ENCODE results near the gene SSBP4.

Gene SSBP4

GRCh38 chr19:18440936-18441803 lies 22.0 kb downstream of the SSBP4 start:
- Mint-ChIP-seq H3K36me3 (peaks cover 6% of the 10 kb centered on the region), H3K4me3 (no peak overlapping the region), H3K27ac (no peak overlapping the region), H3K4me1 (peaks cover 27% of the 10 kb centered on the region), H3K9me3 (no peaks in the 10 kb centered on the region), H3K27me3 (no peaks in the 10 kb centered on the region)

- Mint-ChIP-seq H3K4me3 (peak overlapping the region; percentile 60), H3K27me3 (no peaks in the 10 kb centered on the region), H3K4me1 (peaks cover 23% of the 10 kb centered on the region), H3K27ac (peak overlapping the region; percentile 88), H3K9me3 (no peaks in the 10 kb centered on the region), H3K36me3 (peaks cover 6% of the 10 kb centered on the region)
Measured at GRCh38 chr19:18441804-18442788, 22.9 kb downstream of the SSBP4 start.

GRCh38 chr19:18442941-18443340 lies 23.7 kb downstream of the SSBP4 start:
- H3K4me3 Mint-ChIP-seq, result no peak overlapping the region
- H3K4me1 Mint-ChIP-seq, result peaks cover 23% of the 10 kb centered on the region

GRCh38 chr19:18443406-18443805 lies 24.2 kb downstream of the SSBP4 start:
- H3K4me3 Mint-ChIP-seq, result no peak overlapping the region
- H3K9me3 Mint-ChIP-seq, result no peaks in the 10 kb centered on the region
- H3K36me3 Mint-ChIP-seq, result peaks cover 9% of the 10 kb centered on the region
- peak overlapping the region; percentile 51 for H3K27ac Mint-ChIP-seq
- H3K4me1 Mint-ChIP-seq, result peaks cover 23% of the 10 kb centered on the region
- H3K27me3 Mint-ChIP-seq, result no peaks in the 10 kb centered on the region

More at GRCh38 chr19:18442941-18443340, 23.7 kb downstream of the SSBP4 start:
- H3K9me3 Mint-ChIP-seq, result no peaks in the 10 kb centered on the region
- no peaks in the 10 kb centered on the region for H3K27me3 Mint-ChIP-seq
- H3K27ac Mint-ChIP-seq, result peak overlapping the region; percentile 88
- H3K36me3 Mint-ChIP-seq, result peaks cover 6% of the 10 kb centered on the region

GRCh38 chr19:18443831-18444230 lies 24.6 kb downstream of the SSBP4 start:
- Mint-ChIP-seq H3K4me1 (peaks cover 23% of the 10 kb centered on the region), H3K27me3 (no peaks in the 10 kb centered on the region), H3K36me3 (peaks cover 11% of the 10 kb centered on the region), H3K27ac (no peak overlapping the region), H3K9me3 (no peaks in the 10 kb centered on the region), H3K4me3 (no peak overlapping the region)

- H3K27me3 Mint-ChIP-seq, result no peaks in the 10 kb centered on the region
- no peaks in the 10 kb centered on the region for H3K9me3 Mint-ChIP-seq
- peaks cover 23% of the 10 kb centered on the region for H3K4me1 Mint-ChIP-seq
- no peak overlapping the region for H3K4me3 Mint-ChIP-seq
- H3K27ac Mint-ChIP-seq, result no peak overlapping the region
- peaks cover 12% of the 10 kb centered on the region for H3K36me3 Mint-ChIP-seq
Measured at GRCh38 chr19:18444513-18444912, 25.3 kb downstream of the SSBP4 start.

GRCh38 chr19:18445262-18445948 lies 26.2 kb downstream of the SSBP4 start:
- Mint-ChIP-seq H3K4me3 (no peak overlapping the region), H3K4me1 (peaks cover 20% of the 10 kb centered on the region), H3K36me3 (peaks cover 12% of the 10 kb centered on the region), H3K27ac (no peak overlapping the region), H3K27me3 (no peaks in the 10 kb centered on the region), H3K9me3 (no peaks in the 10 kb centered on the region)

- H3K9me3 Mint-ChIP-seq, result no peaks in the 10 kb centered on the region
- H3K4me1 Mint-ChIP-seq, result peaks cover 15% of the 10 kb centered on the region
- H3K27me3 Mint-ChIP-seq, result no peaks in the 10 kb centered on the region
- no peak overlapping the region for H3K27ac Mint-ChIP-seq
- H3K36me3 Mint-ChIP-seq, result peaks cover 14% of the 10 kb centered on the region
- no peak overlapping the region for H3K4me3 Mint-ChIP-seq
Measured at GRCh38 chr19:18446145-18446810, 27.1 kb downstream of the SSBP4 start.

- Mint-ChIP-seq H3K9me3 (no peaks in the 10 kb centered on the region), H3K36me3 (peaks cover 14% of the 10 kb centered on the region)
Measured at GRCh38 chr19:18446811-18447359, 27.7 kb downstream of the SSBP4 start.

GRCh38 chr19:18449552-18449951 lies 30.4 kb downstream of the SSBP4 start:
- H3K27me3 Mint-ChIP-seq, result no peaks in the 10 kb centered on the region

More at GRCh38 chr19:18446811-18447359, 27.7 kb downstream of the SSBP4 start:
- Mint-ChIP-seq H3K4me1 (peaks cover 13% of the 10 kb centered on the region), H3K27ac (no peak overlapping the region), H3K4me3 (no peak overlapping the region), H3K27me3 (no peaks in the 10 kb centered on the region)

GRCh38 chr19:18450021-18450930 lies 31.1 kb downstream of the SSBP4 start:
- no peak overlapping the region for H3K4me3 Mint-ChIP-seq
- H3K4me1 Mint-ChIP-seq, result no peaks in the 10 kb centered on the region

More at GRCh38 chr19:18449552-18449951, 30.4 kb downstream of the SSBP4 start:
- no peak overlapping the region for H3K27ac Mint-ChIP-seq
- no peaks in the 10 kb centered on the region for H3K4me1 Mint-ChIP-seq
- no peak overlapping the region for H3K4me3 Mint-ChIP-seq
- peaks cover 7% of the 10 kb centered on the region for H3K36me3 Mint-ChIP-seq
- H3K9me3 Mint-ChIP-seq, result no peaks in the 10 kb centered on the region

GRCh38 chr19:18450931-18451836 lies 32.0 kb downstream of the SSBP4 start:
- no peaks in the 10 kb centered on the region for H3K4me1 Mint-ChIP-seq
- no peak overlapping the region for H3K4me3 Mint-ChIP-seq
- no peaks in the 10 kb centered on the region for H3K9me3 Mint-ChIP-seq
- H3K36me3 Mint-ChIP-seq, result peaks cover 7% of the 10 kb centered on the region
- H3K27ac Mint-ChIP-seq, result no peak overlapping the region
- H3K27me3 Mint-ChIP-seq, result no peaks in the 10 kb centered on the region

More at GRCh38 chr19:18450021-18450930, 31.1 kb downstream of the SSBP4 start:
- Mint-ChIP-seq H3K36me3 (peaks cover 7% of the 10 kb centered on the region), H3K27me3 (no peaks in the 10 kb centered on the region), H3K9me3 (no peaks in the 10 kb centered on the region), H3K27ac (no peak overlapping the region)

GRCh38 chr19:18452386-18452785 lies 33.2 kb downstream of the SSBP4 start:
- Mint-ChIP-seq H3K27me3 (no peaks in the 10 kb centered on the region), H3K36me3 (peaks cover 7% of the 10 kb centered on the region), H3K9me3 (no peaks in the 10 kb centered on the region), H3K4me1 (no peaks in the 10 kb centered on the region), H3K4me3 (no peak overlapping the region), H3K27ac (no peak overlapping the region)
